NCI-H345 treated with DMSO at 0.1 percent for 48 hours (cell line): ENCODE results near the gene UBFD1.
"Not testable (repeated sequence)": the region's sequence is repeated elsewhere in the genome, so short reads cannot be mapped to it uniquely, and the experiment has no call there.

Experiments
- DNase-seq: peaks from one replicate; lab custom pipeline; 2025; ENCODE audit not compliant: unreplicated experiment; lab: John Stamatoyannopoulos, UW

Gene UBFD1

DNA sequence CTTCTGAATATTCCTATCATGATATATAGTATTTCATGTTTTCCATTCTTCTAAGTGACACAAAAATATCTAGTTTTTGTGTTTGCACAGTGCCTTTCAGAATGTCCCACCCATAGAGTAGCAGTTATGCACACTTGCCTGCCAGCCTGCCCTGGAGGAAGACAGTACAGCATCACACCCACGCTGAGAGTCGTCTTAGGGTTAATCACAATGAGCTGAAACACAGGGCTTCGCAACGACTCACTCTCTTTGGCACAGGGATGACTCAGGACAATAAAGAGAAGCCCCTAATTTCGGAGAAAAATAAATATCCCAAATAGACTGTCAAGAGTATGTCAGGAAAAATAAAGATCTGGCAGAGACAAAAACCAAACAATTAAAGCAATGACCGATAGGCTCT lies 50.2 kb downstream of the UBFD1 start:
- no peak for DNase-seq

DNA sequence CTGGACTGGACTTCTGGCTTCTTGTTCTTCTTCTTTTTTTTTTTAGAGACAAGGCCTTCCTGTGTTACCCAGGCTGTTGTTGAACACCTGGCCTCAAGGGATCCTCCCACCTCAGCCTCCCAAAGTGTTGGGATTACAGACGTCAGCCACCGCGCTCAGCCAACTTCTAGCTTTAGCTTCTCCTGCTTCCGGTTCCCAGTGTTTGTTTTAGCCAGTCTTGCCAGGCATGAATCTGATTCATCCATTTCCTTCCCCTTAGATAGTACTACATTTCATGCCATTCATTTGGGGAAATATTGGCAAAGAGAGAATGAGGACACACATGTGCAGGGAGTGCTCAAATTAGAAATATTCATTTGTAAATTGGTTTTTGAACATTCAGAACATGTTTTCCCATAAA lies 50.7 kb downstream of the UBFD1 start:
- DNase-seq: no peak

- DNase-seq: no peak
Measured at GRCh38 chr16:23609929-23610328, 52.4 kb downstream of the UBFD1 start.

DNA sequence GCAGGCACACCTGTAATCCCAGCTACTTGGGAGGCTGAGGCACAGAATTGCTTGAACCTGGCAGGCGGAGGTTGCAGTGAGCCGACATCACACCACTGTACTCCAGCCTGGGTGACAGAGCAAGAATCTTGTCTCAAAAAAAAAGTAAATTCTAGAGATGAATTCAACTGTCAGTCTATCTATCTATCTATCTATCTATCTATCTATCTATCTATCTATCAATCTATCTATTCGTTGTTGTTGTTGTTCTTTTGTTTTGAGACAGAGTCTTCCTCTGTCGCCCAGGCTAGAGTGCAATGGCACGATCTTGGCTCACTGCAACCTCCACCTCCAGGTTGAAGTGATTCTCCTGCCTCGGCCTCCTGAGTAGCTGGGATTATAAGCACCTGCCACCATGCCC lies 53.4 kb downstream of the UBFD1 start:
- not testable (repeated sequence) for DNase-seq

GRCh38 chr16:23611936-23612335 lies 54.4 kb downstream of the UBFD1 start:
- no peak for DNase-seq

GRCh38 chr16:23615805-23616204 lies 58.3 kb downstream of the UBFD1 start:
- DNase-seq: no peak
